ENCODE measurements around the gene NGF. TPM values are rescaled to one million over a fixed set of nuclear protein-coding genes. Genes with fewer than 3 reads are reported as not detected.

NGF gene
- total and polyA plus RNA-seq, 2 of the 8 experiments (the other 6 are each of a cell fraction or from before 2014, with no cell fraction given): 1.6 TPM; not detected in 1

DNA sequence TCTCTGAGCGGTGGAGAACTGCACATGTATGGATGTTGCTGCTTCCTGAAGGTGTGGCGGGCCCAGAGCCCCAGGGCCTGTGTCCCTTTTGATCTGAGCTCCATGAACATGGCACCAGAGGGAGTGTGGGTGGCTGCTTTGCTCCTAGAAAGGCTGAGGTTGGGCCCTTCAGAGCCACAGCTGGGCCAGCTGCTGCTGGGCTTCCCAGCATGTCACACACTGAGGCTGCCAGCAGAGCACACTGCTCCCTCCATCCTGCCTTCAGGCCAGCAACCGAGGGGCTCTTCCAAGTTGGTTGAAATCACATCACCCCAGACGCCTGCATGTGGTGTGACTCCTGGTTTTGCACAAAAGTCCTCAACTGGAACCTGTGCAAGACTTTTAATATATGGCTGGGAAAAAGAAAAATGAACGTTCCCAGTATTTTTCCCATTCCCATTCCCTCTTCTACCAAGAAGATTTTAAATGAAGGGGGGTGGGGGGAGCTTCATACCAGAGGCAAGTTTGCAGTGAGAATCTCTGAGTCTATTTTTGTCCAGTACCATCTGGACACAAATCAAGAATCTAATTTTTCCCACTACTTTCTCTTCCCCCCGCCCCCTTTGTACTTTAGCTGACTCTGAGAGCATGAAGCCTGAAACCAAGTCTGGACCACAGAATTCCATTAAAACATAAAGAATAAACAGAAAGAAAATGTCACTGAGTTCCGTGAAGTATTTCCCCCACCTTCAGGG is 26.2 kb upstream of the NGF start:
- H3K23me2 ChIP-seq (ENCODE audit: low read depth, low read length): no peaks in the 10 kb centered on the region
- WGBS, 2 experiments (ENCODE audit: extremely low coverage in 1 of 2, insufficient coverage in 1 of 2, insufficient read length in 1 of 2, insufficient replicate concordance in 2 of 2, low coverage in 1 of 2, low lambda C conversion rate in 2 of 2, missing lambda C conversion rate in 1 of 2): 86% methylated on average over 7 of the region's 7 CpGs; no CpG with 5 or more reads in 1 of the 2 experiments
- ChIA-PET CTCF (ENCODE audit: partially characterized antibody) (interaction anchor here (0.6 to 1.7 kb wide), 4 partner anchors 12 to 1002 kb away, joined by 3 to 6 read pairs (median 4); no protein-coding TSS in a partner anchor), POLR2A (ENCODE audit: partially characterized antibody) (no interaction called here)
- peaks cover 4 to 16% of the 10 kb centered on the region in 2 experiments; a peak in 2 of 4 replicates for H3K9me3 ChIP-seq (ENCODE audit: insufficient read depth in 2 of 2, low read depth in 1 of 2, low read length in 1 of 2)
- no peaks in the 10 kb centered on the region for H3K79me1 ChIP-seq (ENCODE audit: low read depth, low read length)
- H2AFZ ChIP-seq (ENCODE audit: low read length): no peak overlapping the region
- no peaks in the 10 kb centered on the region for H3K27me3 ChIP-seq (replicated peaks in 1 of 4; ENCODE audit: control insufficient read depth in 3 of 4, extremely low read depth in 1 of 4, insufficient read depth in 3 of 4, low read length in 3 of 4)
- no peak overlapping the region for H4K91ac ChIP-seq (replicated peaks; ENCODE audit: insufficient read length, low read length)
- no peak overlapping the region for H4K8ac ChIP-seq (ENCODE audit: extremely low read depth, insufficient read depth, low read length)
- no peak overlapping the region for H3K56ac ChIP-seq (replicated peaks; ENCODE audit: insufficient read length, low read depth, low read length)
- no peak overlapping the region for H3K18ac ChIP-seq (ENCODE audit: extremely low read depth, low read length)
- no peak overlapping the region for H3K4ac ChIP-seq (replicated peaks; ENCODE audit: insufficient read length, low read depth, low read length)
- no peak overlapping the region for H3K9ac ChIP-seq (replicated peaks in 1 of 4; ENCODE audit: extremely low read depth in 1 of 4, low read depth in 3 of 4, low read length in 3 of 4)
- H3K23ac ChIP-seq (ENCODE audit: insufficient read length): no peak overlapping the region
- no peaks in the 10 kb centered on the region for H3K79me2 ChIP-seq (ENCODE audit: control insufficient read depth in 1 of 2, insufficient read depth in 2 of 2, low read length in 2 of 2)
- H3K4me3 ChIP-seq (ENCODE audit: extremely low read depth in 1 of 4, insufficient read depth in 2 of 4, low read depth in 3 of 4, low read length in 4 of 4): no peak overlapping the region
- H3K4me2 ChIP-seq (ENCODE audit: insufficient read depth in 1 of 2, low read depth in 2 of 2, low read length in 2 of 2): no peak overlapping the region
- no peak overlapping the region for H3K27ac ChIP-seq (ENCODE audit: low read depth, low read length)
- no peak for DNase-seq (ENCODE audit: low read depth in 1 of 2, low spot score in 2 of 2)
- H2BK20ac ChIP-seq (ENCODE audit: low read length): no peak overlapping the region
- H2BK5ac ChIP-seq (ENCODE audit: low read depth, low read length): no peak overlapping the region
- no peak for FAIRE-seq
- TF ChIP-seq CEBPB (IDR thresholded peaks at IDR 0.05; ENCODE audit: low read depth, low read length) (no peak), SP4 (IDR thresholded peaks at IDR 0.05; ENCODE audit: low read length) (no peak)
- no peaks in the 10 kb centered on the region for H3K36me3 ChIP-seq (ENCODE audit: control insufficient read depth in 2 of 4, insufficient read depth in 4 of 4, low read length in 3 of 4)
- H3K14ac ChIP-seq (ENCODE audit: insufficient read length): no peak overlapping the region
- H2BK120ac ChIP-seq (replicated peaks; ENCODE audit: low read depth, low read length): no peak overlapping the region
- no peak overlapping the region for H4K5ac ChIP-seq (ENCODE audit: insufficient read length, low read depth, low read length)
- H2BK12ac ChIP-seq (ENCODE audit: low read depth, low read length): no peak overlapping the region
- no peak overlapping the region for H2AK5ac ChIP-seq (ENCODE audit: low read depth, low read length)
- H3K4me1 ChIP-seq (replicated peaks in 1 of 4; ENCODE audit: control insufficient read depth in 3 of 4, insufficient read depth in 4 of 4, low read length in 3 of 4): no peaks in the 10 kb centered on the region
- no peak overlapping the region for H2BK15ac ChIP-seq (ENCODE audit: low read length)
- no peaks in the 10 kb centered on the region for H4K20me1 ChIP-seq (replicated peaks in 1 of 2; ENCODE audit: control insufficient read depth in 1 of 2, insufficient read depth in 2 of 2, low read length in 2 of 2)

Data from H1 (cell line).